ENCODE data around the gene DLL3.

DLL3 gene

GRCh38 chr19:39554701-39555311, 56.1 kb downstream of the DLL3 start:
- no peak for DNase-seq (ENCODE audit: low spot score)

- DNase-seq (ENCODE audit: low spot score), result no peak
These were observed 57.1 kb downstream of the DLL3 start for GRCh38 chr19:39555883-39556282.

Data from globus pallidus (tissue), 1 donor.